H1 (cell line): ENCODE results near the gene SPCS1.

Source experiments
- BACH1 ChIP-seq: IDR thresholded peaks from 2 replicates; pipeline ENCODE4 v1.6.1; 2012; ENCODE audit warnings: low read length, improper control_type of control experiment
- CTCF ChIP-seq, 3 experiments: IDR thresholded peaks; 1 replicate in 2 of 3; 2 replicates in 1 of 3; pipeline versions ENCODE4 v1.5.1 to v1.6.1; 2011; ENCODE audit warnings: low read length in 3 of 3, mild to moderate bottlenecking in 3 of 3, inconsistent platforms in 2 of 3, low read depth in 1 of 3, moderate library complexity in 1 of 3; ENCODE audit not compliant: insufficient read depth in 1 of 3; ENCODE audit errors: control extremely low read depth in 1 of 3
- GTF2F1 ChIP-seq: IDR thresholded peaks from 2 replicates; pipeline ENCODE4 v1.6.1; 2012; ENCODE audit warnings: low read depth, low read length, improper control_type of control experiment, borderline replicate concordance
- POLR2A ChIP-seq, 2 experiments: IDR thresholded peaks; 1 replicate in 1 of 2; 2 replicates in 1 of 2; pipeline ENCODE4 v1.6.1; 2011; ENCODE audit warnings: low read depth in 2 of 2, low read length in 2 of 2, mild to moderate bottlenecking in 2 of 2; ENCODE audit errors: control extremely low read depth in 1 of 2
- TAF1 ChIP-seq: IDR thresholded peaks from 2 replicates; pipeline ENCODE4 v1.6.1; 2011; ENCODE audit warnings: mild to moderate bottlenecking, low read depth, low read length

GRCh38 chr3:52704611-52705437 lies 1.1 kb upstream of the SPCS1 start:
- TF ChIP-seq POLR2A (IDR thresholded peaks at IDR 0.05; ENCODE audit: control extremely low read depth in 1 of 2, low read depth in 2 of 2, low read length in 2 of 2) = no peak
- no peak for TF ChIP-seq CTCF (IDR thresholded peaks at IDR 0.05; ENCODE audit: control extremely low read depth in 1 of 3, insufficient read depth in 1 of 3, low read depth in 1 of 3, low read length in 3 of 3)
- TF ChIP-seq TAF1 = no peak
- no peak for TF ChIP-seq BACH1
- TF ChIP-seq GTF2F1 = no peak
